ENCODE measurements around the gene ZNF772. TPM values are rescaled to one million over a fixed set of nuclear protein-coding genes. Genes with fewer than 3 reads are reported as not detected.
"Not testable (repeated sequence)": the region's sequence is repeated elsewhere in the genome, so short reads cannot be mapped to it uniquely, and the experiment has no call there.

The ZNF772 gene
- polyA plus RNA-seq (2013, experiment 1 of 2; ENCODE audit: insufficient read length) = 3.8 TPM
- 4.9 TPM for polyA plus RNA-seq (2013, experiment 2 of 2; ENCODE audit: insufficient read length)

GRCh38 chr19:57477191-57478008, at the start of gene ZNF772:
ZNF772 (minus strand) TSS chr19:57477566; CDS start chr19:57477309, 257 bp downstream.
- DNase-seq = peak; percentile 93

GRCh38 chr19:57518021-57518420, 40.7 kb upstream of the ZNF772 start:
- not testable (repeated sequence) for DNase-seq

- no peak for DNase-seq
Measured at GRCh38 chr19:57515255-57515654, 37.9 kb upstream of the ZNF772 start.

- peak; percentile 25 for DNase-seq
Measured at GRCh38 chr19:57512845-57513244, 35.5 kb upstream of the ZNF772 start.

- DNase-seq = no peak
Measured at GRCh38 chr19:57511484-57511883, 34.1 kb upstream of the ZNF772 start.

- no peak for DNase-seq
Measured at GRCh38 chr19:57506163-57506562, 28.8 kb upstream of the ZNF772 start.

- peak; percentile 56 for DNase-seq
Measured at GRCh38 chr19:57500400-57500799, 23.0 kb upstream of the ZNF772 start.

GRCh38 chr19:57499680-57500395, 22.5 kb upstream of the ZNF772 start, which contains the start of gene ZNF773:
ZNF773 (plus strand) TSS chr19:57499938; CDS start chr19:57500081, 143 bp downstream.
- peak; percentile 96 for DNase-seq

- not testable (repeated sequence) for DNase-seq
Measured at GRCh38 chr19:57499332-57499679, 21.9 kb upstream of the ZNF772 start.

GRCh38 chr19:57488299-57488644, 10.9 kb upstream of the ZNF772 start:
- peak; percentile 31 for DNase-seq

GRCh38 chr19:57487477-57488298, 10.3 kb upstream of the ZNF772 start, which contains the start of gene ZNF419:
ZNF419 (plus strand) TSS chr19:57487750; CDS start chr19:57487951, 201 bp downstream.
- peak; percentile 90 for DNase-seq

- DNase-seq = peak; percentile 6
Measured at GRCh38 chr19:57473646-57474045, 3.7 kb downstream of the ZNF772 start.

- no peak for DNase-seq
Measured at GRCh38 chr19:57466489-57466888, 10.9 kb downstream of the ZNF772 start.

GRCh38 chr19:57465680-57466381, 11.5 kb downstream of the ZNF772 start:
- peak; percentile 23 for DNase-seq

GRCh38 chr19:57452307-57452706, 25.1 kb downstream of the ZNF772 start:
- no peak for DNase-seq

- no peak for DNase-seq
Measured at GRCh38 chr19:57443121-57443696, 34.2 kb downstream of the ZNF772 start.

- DNase-seq = no peak
Measured at GRCh38 chr19:57441979-57442752, 35.2 kb downstream of the ZNF772 start.

GRCh38 chr19:57438925-57439324, 38.4 kb downstream of the ZNF772 start:
- no peak for DNase-seq

GRCh38 chr19:57437931-57438330, 39.4 kb downstream of the ZNF772 start:
- no peak for DNase-seq

GRCh38 chr19:57436417-57436816, 40.9 kb downstream of the ZNF772 start:
- DNase-seq = no peak
